Measurements from ENCODE around the gene PSD4. TPM values are rescaled to one million over a fixed set of nuclear protein-coding genes. Genes with fewer than 3 reads are reported as not detected.

PSD4 gene
- total RNA-seq, 1 donor from 2014 or later, result 2.6 TPM

- intact Hi-C loops (cut with DNase I), result no loop called here
- no peak for DNase-seq
- ATAC-seq (ENCODE audit: poor library complexity), result peak; percentile 31
Observed at GRCh38 chr2:113225263-113226259, 51.8 kb downstream of the PSD4 start.

DNA sequence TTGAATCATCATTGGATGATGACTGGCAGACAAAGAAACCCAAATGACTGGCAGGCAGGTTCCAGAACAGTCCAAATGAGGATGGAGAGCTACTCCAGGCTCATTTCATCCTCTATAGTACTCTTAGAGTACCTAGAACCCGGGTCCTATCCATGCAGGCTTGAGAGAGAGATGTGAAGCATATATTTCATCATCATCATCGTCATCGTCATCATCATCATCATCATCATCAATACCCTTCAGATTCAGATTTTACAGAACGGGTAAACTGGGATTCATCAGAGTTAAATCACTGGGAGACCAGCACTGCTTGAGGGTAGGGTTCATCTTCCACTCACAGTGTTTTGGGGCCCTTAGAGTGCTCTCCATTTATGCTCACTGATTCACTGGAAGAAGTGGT, 52.7 kb downstream of the PSD4 start:
- no peak for ATAC-seq (ENCODE audit: poor library complexity)
- intact Hi-C loops (cut with DNase I), result no loop called here
- DNase-seq, result no peak

DNA sequence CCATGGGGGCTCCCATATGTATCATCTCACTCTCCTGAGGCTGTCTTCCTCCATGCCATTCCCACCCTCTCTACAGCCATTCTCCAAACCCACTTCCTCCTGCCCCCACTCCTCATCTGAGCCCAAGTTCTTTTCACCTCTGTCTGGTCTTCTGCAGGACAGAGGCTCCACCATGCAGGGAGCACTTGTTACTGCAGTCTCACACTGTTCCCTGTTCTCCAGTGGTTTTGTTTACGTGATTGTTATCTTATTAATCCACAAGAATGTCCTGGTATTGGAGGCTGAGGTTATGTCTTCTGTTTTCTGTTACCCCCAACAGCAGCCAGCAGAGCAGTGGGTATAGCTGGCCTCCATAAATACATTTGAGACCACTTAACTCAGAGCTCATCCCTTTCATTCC, 53.5 kb downstream of the PSD4 start:
- DNase-seq, result no peak
- intact Hi-C loops (cut with DNase I), result no loop called here
- no peak for ATAC-seq (ENCODE audit: poor library complexity)

- no peak for DNase-seq
- intact Hi-C loops (cut with DNase I), result no loop called here
- no peak for ATAC-seq (ENCODE audit: poor library complexity)
Observed at GRCh38 chr2:113227698-113228097, 53.9 kb downstream of the PSD4 start.

- DNase-seq, result no peak
- ATAC-seq (ENCODE audit: poor library complexity), result no peak
- intact Hi-C loops (cut with DNase I), result no loop called here
Observed at GRCh38 chr2:113228351-113228750, 54.6 kb downstream of the PSD4 start.

- no peak for ATAC-seq (ENCODE audit: poor library complexity)
- DNase-seq, result no peak
- intact Hi-C loops (cut with DNase I), result no loop called here
Observed at GRCh38 chr2:113228991-113229716, 55.4 kb downstream of the PSD4 start.

- no peak for DNase-seq
- intact Hi-C loops (cut with DNase I), result no loop called here
- ATAC-seq (ENCODE audit: poor library complexity), result no peak
Observed at GRCh38 chr2:113229795-113230194, 56.0 kb downstream of the PSD4 start.

GRCh38 chr2:113230531-113230930, 56.8 kb downstream of the PSD4 start:
- DNase-seq (no peak), ATAC-seq (ENCODE audit: poor library complexity) (no peak)
- intact Hi-C loops (cut with DNase I), result no loop called here

DNA sequence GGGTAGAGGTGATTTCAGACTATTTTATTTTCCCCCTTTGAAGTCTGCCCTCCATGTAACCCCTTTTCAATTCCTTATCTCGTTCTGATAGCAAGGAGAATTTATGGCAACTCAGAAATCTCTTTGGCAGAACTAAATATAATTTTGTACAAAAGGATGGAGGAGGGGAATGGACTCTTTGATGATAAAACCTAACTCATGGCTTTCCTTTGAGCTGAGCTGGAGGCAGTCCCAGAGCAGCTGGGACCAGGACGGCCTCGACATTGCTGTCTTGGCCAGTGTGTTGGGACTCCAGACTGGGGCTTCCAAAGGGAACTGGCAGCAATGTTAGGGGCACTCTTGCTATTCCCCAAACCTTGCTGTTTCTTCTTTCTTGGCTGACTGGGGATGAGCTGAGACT, 57.3 kb downstream of the PSD4 start:
- ATAC-seq (ENCODE audit: poor library complexity), result peak; percentile 41
- DNase-seq, result no peak
- intact Hi-C loops (cut with DNase I), result no loop called here

GRCh38 chr2:113232123-113232522, 58.4 kb downstream of the PSD4 start:
- DNase-seq, result no peak
- no peak for ATAC-seq (ENCODE audit: poor library complexity)
- intact Hi-C loops (cut with DNase I), result no loop called here

DNA sequence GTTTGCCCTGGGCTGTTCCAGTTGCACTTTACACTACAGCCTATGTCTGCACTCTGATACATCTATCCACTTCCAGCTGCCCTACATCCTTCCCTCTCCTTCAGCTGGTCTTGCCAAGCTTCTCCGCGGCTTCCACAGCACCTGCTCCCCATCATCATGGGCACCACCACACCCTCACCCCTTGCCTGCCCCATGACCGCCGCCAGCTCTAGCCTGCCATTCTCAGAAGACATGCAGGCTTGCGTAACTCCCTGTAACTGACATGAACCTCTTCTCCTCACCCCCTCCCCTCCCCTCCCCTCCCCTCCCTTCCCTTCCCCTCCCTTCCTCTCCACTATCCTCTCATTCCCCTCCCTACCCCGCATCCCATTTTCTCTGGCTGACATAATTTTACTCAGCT, 59.0 kb downstream of the PSD4 start:
- DNase-seq (no peak), ATAC-seq (ENCODE audit: poor library complexity) (no peak)
- intact Hi-C loops (cut with DNase I), result no loop called here

DNA sequence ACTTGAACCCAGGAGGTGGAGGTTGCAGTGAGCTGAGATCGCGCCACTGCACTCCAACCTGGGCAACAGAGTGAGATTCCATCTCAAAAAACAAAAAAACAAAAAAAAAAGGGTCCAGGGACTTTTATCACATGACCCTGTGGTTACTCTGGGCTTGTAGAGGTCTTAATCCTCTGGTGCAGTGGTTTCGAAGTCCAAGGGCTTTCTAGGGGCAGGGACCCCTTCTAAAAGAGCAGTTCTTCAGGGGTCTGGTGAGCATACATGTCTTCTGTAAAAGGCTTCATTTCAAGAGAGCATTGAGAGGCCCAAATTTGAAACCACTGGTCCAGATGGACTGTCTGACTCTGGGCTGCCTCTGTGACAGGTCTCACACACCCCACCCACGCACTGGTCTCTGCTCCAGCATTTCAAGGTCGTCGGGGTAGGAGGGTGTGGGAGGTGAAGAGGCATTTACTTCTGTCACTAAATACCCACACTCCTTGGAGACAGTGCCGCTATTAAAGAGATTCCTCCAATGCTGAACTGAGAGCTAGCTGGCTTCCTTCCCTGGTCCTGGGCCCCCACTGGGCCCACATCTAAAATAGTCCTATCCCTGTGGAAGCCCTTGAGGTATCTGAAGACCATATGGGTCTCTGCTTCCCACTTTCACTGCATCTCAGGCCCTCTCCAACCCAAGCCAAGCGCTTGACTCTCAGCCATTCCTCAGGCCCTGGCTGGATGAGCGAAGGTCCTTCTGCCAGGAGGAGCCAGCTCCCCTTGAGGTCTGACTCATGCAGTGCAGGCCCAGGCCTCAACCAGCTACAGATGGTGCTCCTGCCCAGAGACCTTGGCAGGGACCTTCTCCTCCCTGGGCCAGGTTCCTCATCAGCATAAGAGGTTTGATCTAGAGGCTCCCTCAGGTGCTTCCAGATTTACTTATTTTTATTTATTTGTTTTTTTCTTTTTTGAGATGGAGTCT, 60.1 kb downstream of the PSD4 start:
- peak; percentile 46 for DNase-seq
- ATAC-seq (ENCODE audit: poor library complexity), result peak; percentile 28
- intact Hi-C loops (cut with DNase I), result loop anchor here (2.0 kb wide), 1 partner anchor 23 kb away; no protein-coding TSS in a partner anchor

DNA sequence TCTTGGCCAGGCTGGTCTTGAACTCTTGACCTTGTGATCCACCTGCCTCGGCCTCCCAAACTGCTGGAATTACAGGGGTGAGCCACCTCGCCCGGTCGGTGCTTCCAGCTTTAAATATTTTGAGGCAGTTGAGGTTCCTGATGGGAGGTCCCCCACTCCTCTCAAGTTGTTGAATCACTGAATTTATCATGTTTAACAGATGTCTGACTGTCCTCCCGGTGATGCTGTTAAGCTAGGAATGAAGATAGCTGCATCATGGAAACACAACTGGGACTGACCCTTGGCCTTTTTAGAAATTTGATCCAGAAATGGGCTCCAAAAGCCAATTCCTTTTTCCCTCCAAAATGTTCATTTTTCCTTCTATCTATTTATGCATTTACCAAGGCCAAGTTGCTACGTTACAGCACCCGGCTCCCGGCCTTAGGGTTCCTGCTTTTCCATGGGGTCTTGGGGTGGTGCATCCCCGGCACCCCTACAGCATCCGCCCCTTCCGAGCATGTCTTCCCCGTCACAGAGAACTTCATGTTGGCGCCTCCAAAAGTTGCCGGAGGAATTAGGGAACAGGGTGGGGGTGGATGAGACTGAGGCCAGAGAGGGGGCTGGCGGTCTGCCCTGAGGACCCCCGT, 61.1 kb downstream of the PSD4 start:
- DNase-seq (no peak), ATAC-seq (ENCODE audit: poor library complexity) (no peak)
- intact Hi-C loops (cut with DNase I), result loop anchor here (2.0 kb wide), 1 partner anchor 24 kb away; no protein-coding TSS in a partner anchor

GRCh38 chr2:113235347-113236226, 61.8 kb downstream of the PSD4 start:
- ATAC-seq (ENCODE audit: poor library complexity) (peak; percentile 21), DNase-seq (peak; percentile 58)
- intact Hi-C loops (cut with DNase I), result loop anchor here (2.0 kb wide), 1 partner anchor 25 kb away; no protein-coding TSS in a partner anchor

- ATAC-seq (ENCODE audit: poor library complexity), result no peak
- intact Hi-C loops (cut with DNase I), result no loop called here
- DNase-seq, result no peak
Observed at GRCh38 chr2:113236367-113237159, 62.8 kb downstream of the PSD4 start.

- ATAC-seq (ENCODE audit: poor library complexity) (no peak), DNase-seq (no peak)
- intact Hi-C loops (cut with DNase I), result no loop called here
Observed at GRCh38 chr2:113237604-113238160, 63.9 kb downstream of the PSD4 start.

All from Right ventricle myocardium superior (tissue), 1 donor.